HepG2 (cell line): ENCODE results near the gene MT1G. TPM values are rescaled to one million over a fixed set of nuclear protein-coding genes. Genes with fewer than 3 reads are reported as not detected.

Source experiments
- ATAC-seq: fragments of 200-7000 bp; cut with Tn5 transposase; 3 replicates; pipeline ENCODE4 v1.9.1; 2020; ENCODE audit warnings: mild to moderate bottlenecking, moderate library complexity
- BruUV-seq: library from RNA; stranded (reverse); fragments of 400-500 nt; replicated peaks from 2 replicates; lab custom pipeline; 2021; lab: Mats Ljungman, UMichigan
- CTCF ChIA-PET: fragments of 300-600 bp; formaldehyde crosslinking; extraction: SDS; loops from one replicate; lab custom pipeline; 2021; ENCODE audit warnings: low total read pairs, inconsistent platforms, low intra/inter-chr PET ratio; lab: Yijun Ruan, JAX
- POLR2A ChIA-PET: fragments of 350-600 bp; sonication (Branson Sonifier 250); formaldehyde crosslinking; loops from one replicate; lab custom pipeline; 2020; ENCODE audit warnings: antibody characterized with exemption, inconsistent platforms; lab: Yijun Ruan, JAX
- DNase-seq: peaks from one replicate; pipeline ENCODE4 v3.0.0-alpha.2; 2015; ENCODE audit warnings: low spot score
- FAIRE-seq: peaks from 3 replicates; lab custom pipeline; 2011; peaks lifted over from hg19 to GRCh38; lab: Jason Lieb, UNC
- H2AFZ ChIP-seq: one replicate; pipeline ENCODE4 v1.6.1; 2011; ENCODE audit warnings: low read length, inconsistent platforms
- H3K27ac ChIP-seq: fragments of 300-600 bp; 3 replicates; pipeline ENCODE4 v1.8.0; 2011; ENCODE audit warnings: mixed run types, mild to moderate bottlenecking, mixed read lengths, low read length, inconsistent platforms; ENCODE audit not compliant: insufficient read depth; ENCODE audit errors: extremely low read length
- H3K27me3 ChIP-seq, 2 experiments: fragments of 200-600 bp in 1 of 2; 2 replicates in 1 of 2; 3 replicates in 1 of 2; pipeline versions ENCODE4 v1.6.0 to v1.8.0; 2011; ENCODE audit warnings: low read length in 2 of 2, mild to moderate bottlenecking in 2 of 2, moderate library complexity in 2 of 2, inconsistent platforms in 1 of 2; ENCODE audit not compliant: insufficient read depth in 2 of 2, control insufficient read depth in 1 of 2
- H3K36me3 ChIP-seq, 2 experiments: fragments of 200-600 bp in 1 of 2; replicated peaks in 1 of 2; 2 replicates in 1 of 2; 3 replicates in 1 of 2; pipeline versions ENCODE4 v1.5.1 to v1.8.0; 2011; ENCODE audit warnings: low read length in 2 of 2, inconsistent platforms in 1 of 2; ENCODE audit not compliant: insufficient read depth in 2 of 2, control insufficient read depth in 1 of 2
- H3K4me1 ChIP-seq: 2 replicates; pipeline ENCODE4 v1.5.1; 2012; ENCODE audit warnings: low read length, inconsistent platforms; ENCODE audit not compliant: insufficient read depth
- H3K4me2 ChIP-seq: 2 replicates; pipeline ENCODE4 v1.6.0; 2011; ENCODE audit warnings: low read depth, low read length, inconsistent platforms
- H3K4me3 ChIP-seq, 3 experiments: fragments of 200-600 bp in 1 of 3; sonication (generic), shearing (Covaris generic) in 1 of 3; replicated peaks in 1 of 3; 2 replicates each; pipeline ENCODE4 v1.5.1; 2011 to 2016; ENCODE audit warnings: low read length in 3 of 3, inconsistent platforms in 2 of 3, low read depth in 2 of 3, mild to moderate bottlenecking in 2 of 3, control low read depth in 1 of 3, mixed read lengths in 1 of 3; ENCODE audit not compliant: insufficient read depth in 1 of 3
- H3K79me2 ChIP-seq: one replicate; pipeline ENCODE4 v1.6.1; 2011; ENCODE audit warnings: low read length, inconsistent platforms; ENCODE audit not compliant: insufficient read depth
- H3K9ac ChIP-seq: 2 replicates; pipeline ENCODE4 v1.6.0; 2011; ENCODE audit warnings: mild to moderate bottlenecking, low read depth, low read length, inconsistent platforms; ENCODE audit not compliant: insufficient read depth
- H3K9me3 ChIP-seq: 2 replicates; pipeline ENCODE4 v1.5.1; 2012; ENCODE audit warnings: mild to moderate bottlenecking, low read length
- H4K20me1 ChIP-seq: 2 replicates; pipeline ENCODE4 v1.6.0; 2011; ENCODE audit warnings: inconsistent platforms, mild to moderate bottlenecking, low read length, moderate library complexity; ENCODE audit not compliant: insufficient read depth
- BRD4 ChIP-seq: sonication (generic); formaldehyde crosslinking; IDR thresholded peaks from 2 replicates; pipeline ENCODE4 v1.4.0; 2020; ENCODE audit warnings: missing genetic modification reagents
- CBFB ChIP-seq: sonication (generic); formaldehyde crosslinking; IDR thresholded peaks from 2 replicates; pipeline ENCODE4 v1.4.0; 2020; ENCODE audit warnings: missing genetic modification reagents
- GLI4 ChIP-seq: sonication (generic); formaldehyde crosslinking; IDR thresholded peaks from 2 replicates; pipeline ENCODE4 v1.5.1; 2020; ENCODE audit warnings: missing genetic modification reagents, mild to moderate bottlenecking, moderate library complexity, borderline replicate concordance
- HNRNPLL ChIP-seq: fragments of 200-400 bp; formaldehyde crosslinking; IDR thresholded peaks from 2 replicates; pipeline ENCODE4 v1.6.1; 2017; ENCODE audit warnings: mild to moderate bottlenecking, low read depth, low read length; ENCODE audit not compliant: poor library complexity, severe bottlenecking
- KLF16 ChIP-seq, 2 experiments: sonication (generic) in 1 of 2; formaldehyde crosslinking in 1 of 2; IDR thresholded peaks; 2 replicates each; pipeline versions ENCODE4 v1.6.1 to v1.8.0; 2016 to 2023; ENCODE audit warnings: missing genetic modification reagents in 2 of 2, missing compliant biosample characterization in 1 of 2
- MTA3 ChIP-seq: sonication (generic); formaldehyde crosslinking; IDR thresholded peaks from 2 replicates; pipeline ENCODE4 v1.4.0; 2020; ENCODE audit warnings: missing genetic modification reagents
- PAF1 ChIP-seq: IDR thresholded peaks from 2 replicates; pipeline ENCODE4 v1.6.1; 2016; ENCODE audit warnings: missing genetic modification reagents, missing compliant biosample characterization
- PAWR ChIP-seq: sonication (generic); formaldehyde crosslinking; IDR thresholded peaks from 2 replicates; pipeline ENCODE4 v1.4.0; 2020; ENCODE audit warnings: missing genetic modification reagents, mild to moderate bottlenecking, borderline replicate concordance
- PHF20 ChIP-seq: sonication (generic); formaldehyde crosslinking; IDR thresholded peaks from 2 replicates; pipeline ENCODE4 v1.5.0; 2020; ENCODE audit warnings: mild to moderate bottlenecking, missing genetic modification reagents
- PREB ChIP-seq: sonication (generic); formaldehyde crosslinking; IDR thresholded peaks from 2 replicates; pipeline ENCODE4 v1.4.0; 2020; ENCODE audit warnings: missing genetic modification reagents
- SCMH1 ChIP-seq: sonication (generic); formaldehyde crosslinking; IDR thresholded peaks from 2 replicates; pipeline ENCODE4 v1.9.0; 2021; ENCODE audit warnings: missing genetic modification reagents, mild to moderate bottlenecking, borderline replicate concordance
- SKI ChIP-seq: fragments of 450-650 bp; IDR thresholded peaks from one replicate; pipeline ENCODE4 v1.6.1; 2018; ENCODE audit warnings: mild to moderate bottlenecking; ENCODE audit not compliant: partially characterized antibody
- TARDBP ChIP-seq: sonication (generic); formaldehyde crosslinking; IDR thresholded peaks from 2 replicates; pipeline ENCODE4 v1.8.0; 2022; ENCODE audit warnings: mild to moderate bottlenecking, missing genetic modification reagents
- ZBTB3 ChIP-seq: sonication (generic); formaldehyde crosslinking; IDR thresholded peaks from 2 replicates; pipeline ENCODE4 v1.4.0; 2020; ENCODE audit warnings: low read depth, mild to moderate bottlenecking, moderate library complexity, missing genetic modification reagents, borderline replicate concordance
- ZFYVE20 ChIP-seq: sonication (generic); formaldehyde crosslinking; IDR thresholded peaks from 2 replicates; pipeline ENCODE4 v1.8.0; 2023; ENCODE audit warnings: low read depth, mild to moderate bottlenecking, moderate library complexity, missing genetic modification reagents, borderline replicate concordance
- ZKSCAN5 ChIP-seq: sonication (generic); formaldehyde crosslinking; IDR thresholded peaks from 2 replicates; pipeline ENCODE4 v1.5.1; 2020; ENCODE audit warnings: mild to moderate bottlenecking, missing genetic modification reagents
- ZNF577 ChIP-seq: sonication (generic); formaldehyde crosslinking; IDR thresholded peaks from 2 replicates; pipeline ENCODE4 v1.4.0; 2020; ENCODE audit warnings: mild to moderate bottlenecking, low read depth, missing genetic modification reagents, borderline replicate concordance
- ZNF775 ChIP-seq: sonication (generic); formaldehyde crosslinking; IDR thresholded peaks from 2 replicates; pipeline ENCODE4 v1.4.0; 2020; ENCODE audit warnings: missing genetic modification reagents, mild to moderate bottlenecking, moderate library complexity, borderline replicate concordance
- ZSCAN21 ChIP-seq: sonication (generic); formaldehyde crosslinking; IDR thresholded peaks from 2 replicates; pipeline ENCODE4 v1.8.0; 2022; ENCODE audit warnings: mild to moderate bottlenecking, missing genetic modification reagents, moderate library complexity, borderline replicate concordance
- WGBS: methylation state at CpG from one replicate; pipeline ENCODE4 v1.1.6; 2017; ENCODE audit warnings: low lambda C conversion rate; 5-methylcytosine and 5-hydroxymethylcytosine counted together
- in situ Hi-C: cut with HindIII; loops from 2 replicates; pipeline ENCODE4 v1.10.0; 2017; ENCODE audit warnings: low pct_unique_long_range_greater_than_20kb; ENCODE audit not compliant: extremely low pct_ligation_motif_present
- intact Hi-C: fragments of 100-400 bp; cut with micrococcal nuclease; formaldehyde crosslinking; loops from one replicate; pipeline ENCODE4 v1.10.0; 2022; ENCODE audit not compliant: unreplicated experiment
- polyA plus RNA-seq, 8 experiments: library from polyadenylated mRNA; depleted of rRNA in 3 of 8; stranded (reverse) in 7 of 8; unstranded in 1 of 8; fragments of >200 nt; fragmentation: Illumina TruSeq in 4 of 8; extraction: Trizol in 4 of 8; gene quantifications; 2 replicates each; pipeline versions ENCODE4 v1.2.1 to v1.2.3, GENCODE V29; 2011 to 2016; ENCODE audit warnings: low read depth in 4 of 8, missing spikeins in 1 of 8, mixed read lengths in 1 of 8; ENCODE audit not compliant: insufficient read depth in 1 of 8
- total RNA-seq, 5 experiments: library from RNA; depleted of rRNA; stranded (reverse); fragments of >200 nt; fragmentation: Illumina TruSeq; extraction: Trizol; gene quantifications; 2 replicates each; pipeline ENCODE4 v1.2.3, GENCODE V29; 2016; ENCODE audit warnings: low read depth in 1 of 5

Gene MT1G
- total and polyA plus RNA-seq, 2 of the 13 experiments (the other 11 are each of a cell fraction or from before 2014, with no cell fraction given), result 3.6 to 377 TPM

GRCh38 chr16:56684926-56685590 is 17.2 kb upstream of the MT1G start:
- Histone ChIP-seq H3K27me3 (peaks cover 0 to 6% of the 10 kb centered on the region in 2 experiments; a peak in 1 of 5 replicates), H3K9ac (no peak overlapping the region), H3K79me2 (no peaks in the 10 kb centered on the region), H3K4me2 (no peak overlapping the region), H3K4me3 (no peak overlapping the region), H2AFZ (no peak overlapping the region), H3K36me3 (no peaks in the 10 kb centered on the region), H3K9me3 (peaks cover 10% of the 10 kb centered on the region), H4K20me1 (no peaks in the 10 kb centered on the region), H3K27ac (no peak overlapping the region), H3K4me1 (peaks cover 51% of the 10 kb centered on the region)
- FAIRE-seq (no peak), ATAC-seq (no peak), DNase-seq (no peak)
- ChIA-PET POLR2A (interaction anchor here (1.3 kb wide), 1 partner anchor 28 kb away, joined by 3 read pairs; the partner anchor contains the start of gene MT1F), CTCF (no interaction called here)
- BruUV-seq, result no TSS peak
- in situ Hi-C loops (no loop called here), intact Hi-C loops (no loop called here)
- no peak for TF ChIP-seq ZBTB3
- TF ChIP-seq PREB (CRISPR knock-in tag), result no peak
- no peak for TF ChIP-seq HNRNPLL
- TF ChIP-seq TARDBP (CRISPR knock-in tag), result no peak
- TF ChIP-seq PAWR (CRISPR knock-in tag), result no peak
- TF ChIP-seq PHF20 (CRISPR knock-in tag), result no peak
- TF ChIP-seq SKI, result no peak
- TF ChIP-seq MTA3, result no peak
- no peak for TF ChIP-seq ZKSCAN5 (CRISPR knock-in tag)
- TF ChIP-seq ZSCAN21 (CRISPR knock-in tag), result no peak
- TF ChIP-seq PAF1 (CRISPR knock-in tag), result no peak
- no peak for TF ChIP-seq CBFB (CRISPR knock-in tag)
- TF ChIP-seq KLF16 (CRISPR knock-in tag; IDR thresholded peaks at IDR 0.05), result no peak
- TF ChIP-seq BRD4, result no peak
- no peak for TF ChIP-seq GLI4 (CRISPR knock-in tag)
- no peak for TF ChIP-seq ZNF577 (CRISPR knock-in tag)
- no peak for TF ChIP-seq ZFYVE20 (CRISPR knock-in tag)
- no peak for TF ChIP-seq ZNF775 (CRISPR knock-in tag)
- TF ChIP-seq SCMH1, result no peak
- WGBS, result 82% methylated on average over 4 of the region's 4 CpGs
